Measurements from ENCODE around the gene TRMT1L. TPM values are rescaled to one million over a fixed set of nuclear protein-coding genes. Genes with fewer than 3 reads are reported as not detected.

Gene TRMT1L
- total RNA-seq, 2 donors from 2014 or later: 5.4 to 18.7 TPM

DNA sequence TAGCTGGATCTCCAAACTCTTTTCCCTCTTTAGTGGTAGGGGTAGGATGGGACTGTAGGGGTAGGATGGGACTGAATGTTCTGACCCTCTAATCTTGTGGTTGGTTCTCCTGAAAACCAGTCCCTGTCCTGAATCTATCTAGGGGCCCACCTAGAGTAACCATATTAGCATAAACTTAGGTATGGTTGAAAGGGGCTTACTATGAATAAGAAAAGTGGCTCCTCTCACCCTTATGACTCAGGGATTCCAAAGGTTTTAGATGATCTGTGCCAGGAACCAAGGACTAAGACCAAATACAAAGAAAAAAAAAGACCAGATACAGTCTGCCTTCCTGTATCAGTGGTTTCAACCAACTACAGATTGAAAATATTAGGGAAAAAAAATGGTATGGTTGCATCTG lies 82.4 kb downstream of the TRMT1L start:
- no peak for DNase-seq (ENCODE audit: low spot score)
- Histone ChIP-seq H3K36me3 (no peaks in the 10 kb centered on the region), H3K4me3 (no peak overlapping the region), H3K9me3 (no peaks in the 10 kb centered on the region), H3K27me3 (replicated peaks; ENCODE audit: insufficient read depth) (no peaks in the 10 kb centered on the region), H3K4me1 (ENCODE audit: control insufficient read depth in 1 of 2, low read depth in 2 of 2) (peaks cover 0 to 2% of the 10 kb centered on the region in 2 donors), H3K27ac (no peak overlapping the region)
- ATAC-seq (ENCODE audit: insufficient number of reproducible peaks, low FRiP score, low read depth): no peak
- TF ChIP-seq, protein P1, sequence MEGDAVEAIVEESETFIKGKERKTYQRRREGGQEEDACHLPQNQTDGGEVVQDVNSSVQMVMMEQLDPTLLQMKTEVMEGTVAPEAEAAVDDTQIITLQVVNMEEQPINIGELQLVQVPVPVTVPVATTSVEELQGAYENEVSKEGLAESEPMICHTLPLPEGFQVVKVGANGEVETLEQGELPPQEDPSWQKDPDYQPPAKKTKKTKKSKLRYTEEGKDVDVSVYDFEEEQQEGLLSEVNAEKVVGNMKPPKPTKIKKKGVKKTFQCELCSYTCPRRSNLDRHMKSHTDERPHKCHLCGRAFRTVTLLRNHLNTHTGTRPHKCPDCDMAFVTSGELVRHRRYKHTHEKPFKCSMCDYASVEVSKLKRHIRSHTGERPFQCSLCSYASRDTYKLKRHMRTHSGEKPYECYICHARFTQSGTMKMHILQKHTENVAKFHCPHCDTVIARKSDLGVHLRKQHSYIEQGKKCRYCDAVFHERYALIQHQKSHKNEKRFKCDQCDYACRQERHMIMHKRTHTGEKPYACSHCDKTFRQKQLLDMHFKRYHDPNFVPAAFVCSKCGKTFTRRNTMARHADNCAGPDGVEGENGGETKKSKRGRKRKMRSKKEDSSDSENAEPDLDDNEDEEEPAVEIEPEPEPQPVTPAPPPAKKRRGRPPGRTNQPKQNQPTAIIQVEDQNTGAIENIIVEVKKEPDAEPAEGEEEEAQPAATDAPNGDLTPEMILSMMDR (IDR thresholded peaks at IDR 0.05): no peak

DNA sequence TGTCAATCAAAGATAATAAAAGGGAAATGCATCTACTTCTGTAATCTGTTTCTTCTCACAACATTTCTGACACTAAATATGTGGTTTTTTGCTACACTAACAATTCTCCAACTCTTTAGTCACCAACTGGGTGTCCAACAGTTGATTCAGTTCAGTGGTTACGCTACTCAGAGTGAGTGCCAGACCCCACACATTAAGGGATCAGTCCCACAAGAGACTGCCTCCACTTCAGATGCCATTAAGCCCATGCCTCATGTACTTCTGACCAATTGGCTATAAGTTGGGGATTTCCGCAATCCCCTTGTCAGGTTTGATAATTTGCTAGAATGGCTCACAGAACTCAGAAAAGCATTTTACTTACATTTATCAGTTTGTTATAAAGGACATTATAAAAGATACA lies 83.0 kb downstream of the TRMT1L start:
- ATAC-seq (ENCODE audit: insufficient number of reproducible peaks, low FRiP score, low read depth) (no peak), DNase-seq (ENCODE audit: low spot score) (no peak)

DNA sequence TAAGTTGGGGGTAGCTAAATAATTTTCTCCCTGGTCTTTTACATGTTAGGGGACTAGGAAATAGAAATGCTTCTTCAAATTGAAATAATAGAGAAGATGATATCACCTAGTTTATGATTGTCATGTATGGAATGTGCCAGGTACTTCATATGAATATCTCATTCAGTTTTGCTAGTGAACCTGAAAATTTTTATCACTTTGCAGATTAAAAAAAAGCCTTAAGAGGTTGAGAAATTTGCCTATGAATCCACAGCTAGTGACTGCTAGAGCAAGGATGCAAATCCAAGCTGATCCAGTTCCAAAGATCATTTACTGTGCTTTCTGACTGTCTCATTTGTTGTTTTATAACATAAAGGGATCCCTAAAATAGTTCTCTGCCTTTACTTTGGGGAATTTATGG lies 86.7 kb downstream of the TRMT1L start:
- TF ChIP-seq, protein P1 (IDR thresholded peaks at IDR 0.05): no peak
- Histone ChIP-seq H3K9me3 (no peaks in the 10 kb centered on the region), H3K4me1 (ENCODE audit: control insufficient read depth in 1 of 2, low read depth in 2 of 2) (peaks cover 0 to 17% of the 10 kb centered on the region in 2 donors), H3K27me3 (replicated peaks; ENCODE audit: insufficient read depth) (no peaks in the 10 kb centered on the region), H3K36me3 (no peaks in the 10 kb centered on the region), H3K27ac (no peak overlapping the region), H3K4me3 (no peak overlapping the region)
- no peak for DNase-seq (ENCODE audit: low spot score)
- no peak for ATAC-seq (ENCODE audit: insufficient number of reproducible peaks, low FRiP score, low read depth)

More for the DNA sequence above, 83.0 kb downstream of the TRMT1L start:
- TF ChIP-seq, protein P1 (IDR thresholded peaks at IDR 0.05): no peak
- H3K27ac ChIP-seq: no peak overlapping the region
- H3K27me3 ChIP-seq (replicated peaks; ENCODE audit: insufficient read depth): no peaks in the 10 kb centered on the region
- peaks cover 0 to 8% of the 10 kb centered on the region in 2 donors for H3K4me1 ChIP-seq (ENCODE audit: control insufficient read depth in 1 of 2, low read depth in 2 of 2)
- H3K9me3 ChIP-seq: no peaks in the 10 kb centered on the region
- no peak overlapping the region for H3K4me3 ChIP-seq
- H3K36me3 ChIP-seq: no peaks in the 10 kb centered on the region

DNA sequence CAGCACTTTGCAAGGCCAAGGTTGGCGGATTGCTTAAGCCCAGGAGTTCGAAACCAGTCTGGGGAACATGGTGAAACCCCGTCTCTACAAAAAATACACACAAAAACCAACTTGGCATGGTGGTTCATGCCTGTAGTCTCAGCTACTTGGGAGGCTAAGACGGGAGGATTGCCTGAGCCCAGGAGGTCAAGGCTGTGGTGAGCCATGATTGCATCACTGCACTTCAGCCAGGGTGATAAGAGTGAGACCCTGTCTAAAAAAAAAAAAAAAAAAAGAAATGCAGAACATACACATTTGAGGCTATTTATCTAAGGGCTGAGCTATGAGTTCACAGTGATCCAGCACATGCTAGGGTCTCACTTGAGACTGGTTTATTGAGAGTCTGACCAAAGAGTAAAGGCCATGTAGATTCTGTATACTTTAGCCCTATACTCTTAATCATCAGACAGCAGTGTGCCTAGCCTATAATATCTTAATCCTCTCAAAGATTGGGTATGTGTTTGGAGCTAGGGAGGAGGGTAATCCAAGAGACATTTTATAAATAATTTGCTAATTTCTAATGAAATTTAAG lies 87.5 kb downstream of the TRMT1L start:
- TF ChIP-seq, protein P1 (IDR thresholded peaks at IDR 0.05): no peak
- Histone ChIP-seq H3K9me3 (no peaks in the 10 kb centered on the region), H3K4me3 (no peak overlapping the region), H3K27me3 (replicated peaks; ENCODE audit: insufficient read depth) (no peaks in the 10 kb centered on the region), H3K4me1 (ENCODE audit: control insufficient read depth in 1 of 2, low read depth in 2 of 2) (peaks cover 0 to 17% of the 10 kb centered on the region in 2 donors), H3K27ac (no peak overlapping the region), H3K36me3 (no peaks in the 10 kb centered on the region)
- ATAC-seq (ENCODE audit: insufficient number of reproducible peaks, low FRiP score, low read depth) (no peak), DNase-seq (ENCODE audit: low spot score) (no peak)

DNA sequence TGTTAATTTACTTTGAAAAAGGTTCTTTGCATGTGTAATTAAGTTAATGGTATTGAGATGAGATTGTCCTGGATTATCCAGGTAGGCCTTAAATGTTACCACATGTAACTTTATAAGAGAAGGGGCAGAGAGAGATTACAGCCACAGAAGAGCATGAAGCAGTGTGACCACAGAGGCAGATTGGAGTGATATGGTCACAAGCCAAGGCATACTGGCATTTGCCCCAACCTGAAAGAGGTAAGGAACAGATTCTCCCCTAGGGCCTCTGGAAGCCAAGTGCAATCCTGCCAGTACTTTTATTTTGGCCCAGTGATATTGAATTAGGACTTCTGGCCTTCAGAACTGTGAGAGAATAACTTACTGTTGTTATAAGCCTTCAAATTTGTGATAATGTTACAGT lies 88.4 kb downstream of the TRMT1L start:
- ATAC-seq (ENCODE audit: insufficient number of reproducible peaks, low FRiP score, low read depth) (no peak), DNase-seq (ENCODE audit: low spot score) (no peak)

More for the DNA sequence above, 88.4 kb downstream of the TRMT1L start:
- Histone ChIP-seq H3K27ac (no peak overlapping the region), H3K36me3 (no peaks in the 10 kb centered on the region), H3K27me3 (replicated peaks; ENCODE audit: insufficient read depth) (no peaks in the 10 kb centered on the region), H3K4me1 (ENCODE audit: control insufficient read depth in 1 of 2, low read depth in 2 of 2) (peaks cover 0 to 18% of the 10 kb centered on the region in 2 donors), H3K4me3 (no peak overlapping the region), H3K9me3 (no peaks in the 10 kb centered on the region)
- TF ChIP-seq, protein P1 (IDR thresholded peaks at IDR 0.05): no peak

Other genes starting within 250 kb of the TRMT1L start
- 100 to 1,000 TPM; 209 to 215 TPM for gene NIBAN1, start 182.4 kb downstream of the TRMT1L start, total RNA-seq
- gene RNF2, start 111.4 kb downstream of the TRMT1L start, total RNA-seq: 10 to 100 TPM; 13.8 to 15.7 TPM
- gene SWT1, start 214 bp upstream of the TRMT1L start, total RNA-seq: 1 to 10 TPM; 5.1 to 9.2 TPM
- 10 to 100 TPM; 44.0 to 72.0 TPM for gene IVNS1ABP, start 160.3 kb upstream of the TRMT1L start, total RNA-seq

All from thoracic aorta (tissue), 2 donors.